ENCODE data around the gene SCART1. TPM values are rescaled to one million over a fixed set of nuclear protein-coding genes. Genes with fewer than 3 reads are reported as not detected.

SCART1 gene
- total RNA-seq, 4 donors from 2014 or later: 1.8 to 9.5 (median 6.1) TPM

Other genes starting within 250 kb of the SCART1 start
- not detected for gene UTF1, start 223.7 kb upstream of the SCART1 start, total RNA-seq
- 1 to 10 TPM in 1 of 4 donors, under 1 TPM in 2, not detected in 1; 0.21 to 1.3 (median 0.51) TPM for gene VENTX, start 216.1 kb upstream of the SCART1 start, total RNA-seq
- 1 to 10 TPM in 3 of 4 donors, not detected in 1; 5.1 to 7.6 (median 5.9) TPM for gene ADAM8, start 177.1 kb upstream of the SCART1 start, total RNA-seq
- 10 to 100 TPM; 26.8 to 61.9 (median 44.4) TPM for gene TUBGCP2, start 145.1 kb upstream of the SCART1 start, total RNA-seq
- 10 to 100 TPM; 23.1 to 45.5 (median 30.0) TPM for gene ZNF511, start 145.0 kb upstream of the SCART1 start, total RNA-seq
- under 1 TPM in 1 of 4 donors, not detected in 3; 0.69 TPM for gene CALY, start 117.0 kb upstream of the SCART1 start, total RNA-seq
- gene PRAP1, start 106.6 kb upstream of the SCART1 start, total RNA-seq: not detected
- gene FUOM, start 95.9 kb upstream of the SCART1 start, total RNA-seq: 10 to 100 TPM in 1 of 4 donors, 1 to 10 TPM in 2, not detected in 1; 2.6 to 13.8 (median 2.9) TPM
- 10 to 100 TPM; 28.2 to 48.8 (median 45.1) TPM for gene ECHS1, start 80.6 kb upstream of the SCART1 start, total RNA-seq
- 1 to 10 TPM; 2.0 to 9.3 (median 6.7) TPM for gene PAOX, start 74.7 kb upstream of the SCART1 start, total RNA-seq
- gene MTG1, start 59.8 kb upstream of the SCART1 start, total RNA-seq: 10 to 100 TPM; 14.6 to 50.1 (median 32.6) TPM
- gene SPRN, start 29.3 kb upstream of the SCART1 start, total RNA-seq: under 1 TPM in 1 of 4 donors, not detected in 3; 0.62 TPM
- 1 to 10 TPM in 2 of 4 donors, under 1 TPM in 2; 0.29 to 6.9 (median 1.1) TPM for gene CYP2E1, start 73.4 kb downstream of the SCART1 start, total RNA-seq
- gene SYCE1, start 111.6 kb downstream of the SCART1 start, total RNA-seq: 1 to 10 TPM in 1 of 4 donors, not detected in 3; 1.0 TPM
- gene FRG2B, start 172.8 kb downstream of the SCART1 start, total RNA-seq: not detected

All from uterus (tissue), 4 donors.